ENCODE results near the gene PBX3.

PBX3 gene

DNA sequence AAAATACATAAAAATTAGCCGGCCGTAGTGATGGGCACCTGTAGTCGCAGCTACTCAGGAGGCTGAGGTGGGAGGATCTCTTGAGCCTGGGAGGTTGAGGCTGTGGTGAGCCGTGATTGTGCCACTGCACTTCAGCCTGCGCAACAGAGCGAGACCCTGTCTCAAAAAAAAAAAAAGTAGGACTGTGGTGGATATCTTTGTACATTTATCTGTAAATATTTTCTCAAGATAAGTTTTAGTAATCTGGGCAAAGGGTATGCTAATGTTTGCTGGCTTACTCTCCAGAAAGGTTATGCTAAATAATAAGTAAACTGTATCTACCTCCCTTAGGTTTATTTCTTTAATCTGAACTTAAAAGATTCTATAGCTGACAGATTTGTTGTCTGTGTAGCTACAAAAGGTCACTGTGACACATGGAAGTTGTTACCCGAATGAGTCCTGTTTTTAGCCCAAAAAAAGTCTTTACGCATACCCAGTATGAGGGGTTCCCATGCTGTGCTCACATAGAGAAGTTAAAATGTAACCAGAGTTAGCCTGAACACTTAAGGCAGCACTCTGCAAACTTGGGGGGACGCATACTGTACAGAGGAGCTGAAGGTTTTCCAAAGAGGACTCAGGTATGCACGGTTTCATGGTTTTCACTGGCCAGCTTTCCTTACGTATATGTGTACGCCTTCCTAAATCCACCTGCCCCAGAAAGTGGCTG is 206.3 kb downstream of the PBX3 start:
- no peak for FAIRE-seq

GRCh38 chr9:125956102-125956501 is 208.9 kb downstream of the PBX3 start:
- no peak for FAIRE-seq

DNA sequence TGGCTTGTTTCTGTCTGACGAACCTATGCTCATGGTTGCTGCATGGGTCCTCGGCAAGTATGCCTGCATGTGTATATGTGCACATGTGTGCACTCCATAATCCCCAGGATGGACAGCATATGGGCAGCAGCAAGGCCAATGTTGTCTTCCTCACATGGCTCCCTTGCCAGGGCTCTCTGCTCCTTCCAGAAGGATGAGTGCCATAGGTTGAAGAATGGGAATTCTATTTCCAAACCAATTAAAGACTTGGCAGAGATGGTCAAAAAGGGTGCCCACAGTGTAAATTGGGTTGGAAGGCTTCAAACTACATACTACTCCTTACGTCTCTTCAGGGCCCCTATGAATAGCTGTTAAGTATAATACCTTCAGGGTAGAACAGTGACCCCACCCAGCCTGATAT is 212.1 kb downstream of the PBX3 start:
- no peak for FAIRE-seq

- no peak for FAIRE-seq
Observed at GRCh38 chr9:125959951-125960619, 212.9 kb downstream of the PBX3 start.

- no peak for FAIRE-seq
Observed at GRCh38 chr9:125960626-125961025, 213.5 kb downstream of the PBX3 start.

- FAIRE-seq, result no peak
Observed at GRCh38 chr9:125961072-125961471, 213.9 kb downstream of the PBX3 start.

DNA sequence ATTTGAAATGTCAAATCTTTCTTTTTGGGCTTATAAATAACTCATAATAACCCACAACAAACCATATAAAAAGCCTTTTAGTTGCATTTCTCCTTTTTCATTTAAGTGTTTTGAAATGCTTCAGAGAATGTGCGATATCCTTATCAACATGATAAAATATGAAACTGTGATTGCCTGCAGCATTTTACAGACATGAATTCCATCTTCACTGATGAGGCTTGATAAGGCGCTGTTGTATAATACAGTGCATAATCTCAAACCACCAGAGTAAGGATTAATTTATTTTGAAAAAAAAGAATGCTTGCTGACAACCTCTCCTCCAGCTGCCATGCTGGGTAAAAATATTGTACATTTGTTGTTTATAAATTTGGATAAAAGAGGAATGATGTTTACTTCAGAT is 216.8 kb downstream of the PBX3 start:
- no peak for FAIRE-seq

DNA sequence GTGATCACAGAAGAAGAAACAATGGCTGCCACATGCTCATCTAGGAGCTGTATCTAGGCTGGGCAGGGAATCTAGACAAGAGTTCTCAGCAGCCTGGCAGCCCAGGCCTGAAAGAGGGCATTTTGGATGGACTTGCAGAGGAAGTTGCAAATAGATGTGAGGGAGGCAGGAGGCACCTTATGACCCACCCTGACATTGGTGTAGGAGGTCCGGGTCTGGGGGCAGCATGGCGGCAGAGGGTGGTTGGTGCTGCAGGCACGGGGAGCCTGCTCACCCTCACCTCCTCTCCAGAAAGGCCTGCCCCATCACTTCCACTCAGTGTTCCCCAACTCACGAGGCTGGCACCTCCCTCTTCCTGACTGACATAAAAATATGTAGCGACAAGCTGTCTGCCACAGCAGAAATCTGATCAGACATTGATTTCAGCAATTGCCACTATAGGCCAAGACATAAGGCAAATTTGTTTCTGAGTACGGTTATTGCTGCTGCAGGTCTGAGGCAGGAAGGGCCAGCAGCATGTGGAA is 217.6 kb downstream of the PBX3 start:
- FAIRE-seq, result no peak

- FAIRE-seq, result no peak
Observed at GRCh38 chr9:125965477-125965876, 218.3 kb downstream of the PBX3 start.

DNA sequence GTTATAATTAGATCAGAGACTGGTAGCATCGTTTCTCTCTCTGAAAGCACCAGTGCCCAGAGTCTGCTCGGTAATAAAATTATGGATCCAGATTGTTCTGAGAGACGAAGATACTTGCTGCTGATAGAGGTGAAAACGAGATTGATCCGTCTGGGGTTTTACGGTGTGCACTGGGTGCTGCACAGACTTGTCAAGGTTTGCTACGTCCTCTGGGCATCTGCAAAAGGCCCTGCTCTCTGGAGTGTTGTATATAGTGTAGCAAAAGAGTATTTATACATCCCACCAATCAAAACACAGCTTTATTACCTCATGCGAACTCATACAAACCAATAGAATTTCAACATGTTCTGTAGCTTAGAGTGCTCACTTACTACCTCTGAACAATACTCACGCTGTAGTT is 219.3 kb downstream of the PBX3 start:
- no peak for FAIRE-seq

DNA sequence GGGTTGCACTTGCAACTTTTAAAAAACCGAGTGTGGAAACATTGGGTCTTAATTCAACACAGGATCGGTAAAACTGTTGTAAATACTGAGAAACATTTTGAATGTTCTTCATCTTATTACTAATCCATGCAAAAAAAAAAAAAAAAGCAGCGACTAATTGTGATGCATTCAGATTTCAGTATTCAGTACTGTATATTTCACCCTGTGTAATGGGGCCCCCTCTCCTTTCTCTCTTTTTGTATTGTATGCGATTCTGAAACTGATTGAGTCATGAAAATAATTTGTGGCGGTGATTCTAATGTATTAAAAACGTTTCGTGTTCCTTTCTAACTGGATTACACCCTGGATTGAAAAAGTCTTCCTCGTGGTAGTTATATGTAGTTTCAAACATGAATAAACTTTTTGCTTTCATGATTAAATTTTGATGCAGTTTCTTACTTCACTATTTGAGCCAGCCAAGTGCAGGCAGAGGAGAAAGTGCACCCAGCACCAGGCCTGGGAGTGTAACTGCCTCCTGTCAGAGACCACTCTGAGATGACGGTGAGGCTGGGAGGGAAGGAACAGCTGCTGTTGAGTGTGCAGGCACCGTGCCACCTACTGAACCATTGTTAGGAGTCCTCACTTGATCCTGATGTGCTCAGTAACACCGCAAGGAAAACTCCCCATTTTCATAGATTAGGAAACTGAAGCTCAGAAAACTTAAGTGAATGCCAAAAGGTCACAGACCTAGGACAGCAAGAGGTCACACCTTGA is 220.0 kb downstream of the PBX3 start:
- FAIRE-seq, result no peak

DNA sequence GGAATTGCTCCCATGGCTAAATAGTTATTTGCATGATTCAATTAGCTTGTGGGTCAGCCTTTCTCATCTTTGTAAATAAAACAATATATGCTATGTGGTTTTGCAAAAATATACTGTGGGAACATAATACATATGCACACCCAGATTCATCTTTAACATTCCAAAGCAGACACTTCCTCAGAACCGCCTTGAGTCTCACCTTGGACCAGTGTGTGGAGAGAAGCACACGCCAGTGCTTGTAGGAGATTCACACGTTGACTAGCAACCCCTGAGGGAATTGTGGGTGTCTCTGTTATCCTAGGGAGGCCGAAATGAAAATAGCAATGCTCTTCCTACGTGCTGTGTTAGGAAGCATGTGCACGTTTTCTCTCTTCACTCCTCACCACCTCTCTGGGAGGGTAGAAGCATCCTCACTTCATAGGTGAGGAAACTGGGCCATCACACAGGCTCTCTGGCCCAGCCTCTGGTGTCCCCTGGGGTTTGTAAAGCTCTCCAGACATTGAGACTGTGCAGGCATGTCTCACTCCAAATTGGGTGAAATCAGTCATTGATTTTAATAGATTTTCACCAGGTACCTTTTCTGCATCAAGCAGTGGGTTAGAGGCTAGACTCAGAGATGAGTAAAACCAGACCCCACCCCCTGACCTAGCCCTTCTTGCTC is 221.7 kb downstream of the PBX3 start:
- no peak for FAIRE-seq

GRCh38 chr9:125969462-125969861 is 222.3 kb downstream of the PBX3 start:
- no peak for FAIRE-seq

DNA sequence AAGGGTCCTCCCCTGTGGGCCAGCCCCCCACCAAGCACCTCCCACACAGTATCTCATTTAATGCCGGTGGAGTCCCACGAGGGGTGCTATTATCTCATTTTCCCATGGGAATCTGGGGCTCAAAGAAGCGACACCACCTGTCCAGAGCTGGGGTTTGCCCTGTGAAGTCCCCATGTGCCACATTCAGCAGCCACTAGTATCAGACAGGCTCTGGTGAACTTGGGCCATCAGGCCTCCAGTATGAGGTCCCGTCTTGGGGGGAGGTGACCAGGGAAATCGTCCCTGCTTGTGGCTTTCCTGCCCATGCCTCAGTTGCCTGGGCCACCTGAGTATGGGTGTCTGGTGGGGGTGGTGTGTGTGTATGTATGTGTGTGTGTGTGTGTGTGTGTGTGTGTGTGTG is 222.7 kb downstream of the PBX3 start:
- no peak for FAIRE-seq

GRCh38 chr9:125970340-125970739 is 223.2 kb downstream of the PBX3 start:
- no peak for FAIRE-seq

DNA sequence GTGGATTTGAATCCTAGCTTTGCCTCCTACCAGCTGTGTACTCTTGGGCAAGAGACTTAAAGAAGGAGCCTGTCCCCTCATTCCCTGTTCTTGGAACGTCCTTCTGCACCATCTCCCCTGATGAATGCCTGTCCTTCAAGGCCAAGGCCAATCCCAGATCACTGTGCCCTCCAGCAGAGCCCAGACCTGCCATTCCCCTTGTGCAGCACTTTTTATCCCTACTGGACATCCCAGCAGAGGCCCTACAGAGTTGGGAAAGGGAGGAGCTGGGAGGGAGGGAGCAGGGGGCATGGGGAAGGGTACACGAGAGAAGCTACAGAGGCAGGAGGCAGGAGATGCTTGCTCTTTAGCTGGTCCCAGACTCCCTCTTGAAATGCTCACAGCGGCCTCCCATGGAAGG is 223.9 kb downstream of the PBX3 start:
- no peak for FAIRE-seq

DNA sequence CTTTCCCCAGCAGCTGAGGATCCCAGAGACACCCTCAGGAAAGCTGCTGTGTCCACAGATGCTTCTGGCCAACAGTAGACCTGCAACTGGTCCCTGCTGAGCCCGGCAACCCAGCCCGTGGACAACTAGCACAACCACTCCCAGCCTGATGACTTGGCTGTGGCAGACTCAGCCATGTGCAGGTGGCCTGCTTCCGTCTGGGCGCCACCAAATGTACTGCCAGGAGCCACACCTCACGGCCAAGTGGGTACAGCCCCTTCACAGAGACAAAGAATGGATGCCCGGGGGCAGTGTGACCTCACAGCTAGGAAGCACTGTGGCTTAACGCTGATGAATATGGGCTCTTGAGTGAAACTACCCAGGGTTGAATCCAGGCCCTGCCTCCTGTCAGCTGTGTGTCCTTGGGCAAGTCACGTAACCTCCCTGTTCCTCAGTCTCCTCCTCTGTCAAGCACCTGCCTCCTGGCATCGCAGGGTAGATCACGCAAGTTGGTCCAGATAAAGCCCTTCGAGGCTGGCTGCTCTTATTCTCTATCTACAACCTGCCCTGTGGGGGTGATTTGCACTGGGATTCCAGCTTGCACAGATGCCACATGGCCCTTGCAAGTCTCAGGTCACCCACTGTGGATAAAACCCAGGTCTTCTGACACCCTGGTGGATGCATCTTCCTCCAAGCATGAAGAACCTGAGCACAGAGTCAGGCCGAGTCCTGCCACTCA is 225.0 kb downstream of the PBX3 start:
- no peak for FAIRE-seq

DNA sequence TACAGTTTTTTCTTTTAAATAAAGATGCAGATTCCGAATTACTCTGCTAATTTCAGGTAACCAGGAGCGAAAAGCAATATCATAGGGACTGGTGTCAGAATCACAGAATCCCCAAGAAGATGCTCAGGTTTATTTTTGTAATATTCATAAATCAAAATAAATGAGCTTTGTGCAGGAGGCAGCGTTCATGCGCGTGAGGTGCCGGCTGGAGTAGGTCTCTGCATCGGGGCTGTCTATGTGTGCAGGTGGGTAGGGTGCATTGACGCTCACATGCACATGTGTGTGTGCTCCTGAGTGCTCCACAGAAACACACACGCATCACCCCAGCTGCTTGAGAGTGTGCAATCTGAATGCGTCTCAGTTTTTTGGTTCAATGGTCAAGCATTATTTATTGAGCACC is 226.4 kb downstream of the PBX3 start:
- no peak for FAIRE-seq

GRCh38 chr9:125974705-125975104 is 227.5 kb downstream of the PBX3 start:
- no peak for FAIRE-seq

- no peak for FAIRE-seq
Observed at GRCh38 chr9:125977223-125977622, 230.1 kb downstream of the PBX3 start.

- FAIRE-seq, result no peak
Observed at GRCh38 chr9:125979383-125979782, 232.2 kb downstream of the PBX3 start.

DNA sequence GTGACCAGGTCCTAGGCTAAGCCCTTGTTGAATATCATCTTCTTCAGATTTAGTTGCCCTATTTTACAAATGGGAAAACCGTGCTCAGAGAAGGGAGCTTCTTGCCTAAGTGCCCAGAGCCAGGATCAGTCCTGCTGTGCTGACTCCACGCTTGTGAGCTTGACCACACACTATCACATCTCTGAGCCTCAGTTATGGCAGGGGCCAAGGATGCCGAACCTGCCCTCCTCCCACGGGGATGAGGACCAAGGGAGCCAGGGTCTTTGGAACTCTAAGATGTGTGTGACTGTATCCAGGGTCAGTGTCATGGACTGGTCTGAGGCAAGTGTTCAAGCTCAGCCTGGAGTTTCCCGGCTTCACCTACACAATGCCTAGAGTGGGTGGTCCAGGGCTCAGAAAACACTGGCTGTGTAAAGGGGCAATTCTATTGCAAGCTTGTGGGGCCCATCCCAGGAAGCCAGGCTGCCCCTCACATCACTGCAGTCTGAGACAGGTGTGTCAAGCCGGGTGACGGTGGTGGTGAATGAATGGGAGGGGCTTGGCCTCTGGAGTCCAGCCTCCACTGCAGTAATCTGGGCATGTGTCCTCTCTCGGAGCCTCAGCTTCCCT is 235.7 kb downstream of the PBX3 start:
- no peak for FAIRE-seq
